Erythroblast (primary cell): ENCODE results near the gene VRK2.

Source experiments
- GATA1 ChIP-seq: IDR thresholded peaks from 2 replicates; pipeline ENCODE4 v1.6.1; 2011; ENCODE audit warnings: low read depth, mild to moderate bottlenecking, control low read depth, low read length, moderate library complexity
- POLR2A ChIP-seq: IDR thresholded peaks from 2 replicates; pipeline ENCODE4 v1.6.1; 2011; ENCODE audit warnings: mild to moderate bottlenecking, low read length

- no peak for TF ChIP-seq POLR2A
- TF ChIP-seq GATA1, result no peak
Measured at GRCh38 chr2:58054264-58054663, 7.7 kb downstream of the VRK2 start.
